GM21381 (cell line): ENCODE data around the gene P3R3URF.
A peak's percentile ranks its signal among the peaks of the same experiment; 100 is the strongest.
"Not testable (repeated sequence)": the region's sequence is repeated elsewhere in the genome, so short reads cannot be mapped to it uniquely, and the experiment has no call there.

Experiments
- ATAC-seq: cut with Tn5 transposase; IDR thresholded peaks from one replicate; pipeline ENCODE4 v1.9.1; 2021; ENCODE audit warnings: mild to moderate bottlenecking, moderate library complexity; ENCODE audit not compliant: unreplicated experiment

The P3R3URF gene

GRCh38 chr1:46176211-46176865, at the start of gene P3R3URF:
TSS of gene P3R3URF (minus strand) at chr1:46176488. CDS start at chr1:46176471, 17 bp downstream.
- no peak for ATAC-seq

- ATAC-seq, result no peak
These were observed 48.7 kb upstream of the P3R3URF start for GRCh38 chr1:46224966-46225365.

GRCh38 chr1:46223472-46223943, 47.2 kb upstream of the P3R3URF start:
- ATAC-seq, result peak; percentile 81

- not testable (repeated sequence) for ATAC-seq
These were observed 46.8 kb upstream of the P3R3URF start for GRCh38 chr1:46223055-46223454.

GRCh38 chr1:46221749-46222148, 45.5 kb upstream of the P3R3URF start:
- no peak for ATAC-seq

GRCh38 chr1:46220808-46221207, 44.5 kb upstream of the P3R3URF start:
- ATAC-seq, result no peak

- no peak for ATAC-seq
These were observed 43.5 kb upstream of the P3R3URF start for GRCh38 chr1:46219551-46220520.

- no peak for ATAC-seq
These were observed 42.2 kb upstream of the P3R3URF start for GRCh38 chr1:46218443-46218842.

- ATAC-seq, result no peak
These were observed 39.2 kb upstream of the P3R3URF start for GRCh38 chr1:46215504-46215903.

- no peak for ATAC-seq
These were observed 34.8 kb upstream of the P3R3URF start for GRCh38 chr1:46211051-46211450.

- ATAC-seq, result no peak
These were observed 34.3 kb upstream of the P3R3URF start for GRCh38 chr1:46210561-46210960.

- no peak for ATAC-seq
These were observed 30.1 kb upstream of the P3R3URF start for GRCh38 chr1:46206399-46206798.

- ATAC-seq, result no peak
These were observed 29.5 kb upstream of the P3R3URF start for GRCh38 chr1:46205791-46206190.

- ATAC-seq, result no peak
These were observed 28.9 kb upstream of the P3R3URF start for GRCh38 chr1:46205141-46205540.

- ATAC-seq, result no peak
These were observed 28.1 kb upstream of the P3R3URF start for GRCh38 chr1:46204406-46204742.

- ATAC-seq, result no peak
These were observed 27.6 kb upstream of the P3R3URF start for GRCh38 chr1:46203738-46204405.

GRCh38 chr1:46199233-46199749, 23.0 kb upstream of the P3R3URF start:
- ATAC-seq, result no peak

- ATAC-seq, result peak; percentile 91
These were observed 21.9 kb upstream of the P3R3URF start, which contains the start of gene POMGNT1 for GRCh38 chr1:46197964-46198811. TSS of gene POMGNT1 (minus strand) at chr1:46198434. CDS start at chr1:46197821, 613 bp downstream.

GRCh38 chr1:46197560-46197963, 21.3 kb upstream of the P3R3URF start:
- no peak for ATAC-seq

- ATAC-seq, result no peak
These were observed 20.3 kb upstream of the P3R3URF start for GRCh38 chr1:46196609-46197008.
